SJSA1 (cell line): ENCODE measurements around the gene SSX2IP. TPM values are rescaled to one million over a fixed set of nuclear protein-coding genes. Genes with fewer than 3 reads are reported as not detected.

ENCODE experiments used
- total RNA-seq: library from RNA; depleted of rRNA; stranded (reverse); fragments of >200 nt; shearing (Covaris generic); gene quantifications from 2 replicates; pipeline ENCODE4 v1.2.3, GENCODE V29; 2014; rRNA removed

The SSX2IP gene
- total RNA-seq, 1 experiment from 2014 or later = 10.7 TPM

Other genes starting within 250 kb of the SSX2IP start
- gene RPF1, start 211.2 kb downstream of the SSX2IP start, total RNA-seq = 49.9 and 80.0 TPM in 2 replicates
- 0.06 and 0.74 TPM in 2 replicates for gene SPATA1, start 184.1 kb downstream of the SSX2IP start, total RNA-seq
- 19.3 and 57.7 TPM in 2 replicates for gene GNG5, start 183.9 kb downstream of the SSX2IP start, total RNA-seq
- gene CTBS, start 116.0 kb downstream of the SSX2IP start, total RNA-seq = 22.2 and 22.9 TPM in 2 replicates
- gene LPAR3, start 202.7 kb upstream of the SSX2IP start, total RNA-seq = 0.28 TPM in 1 of 2 replicates, not detected in the other